Fibroblast of pulmonary artery (primary cell): ENCODE measurements around the gene ERP27.

Experiments used
- DNase-seq: peaks from one replicate; pipeline ENCODE4 v3.0.0-alpha.2; 2010; ENCODE audit warnings: low read depth
- H3K4me3 ChIP-seq: replicated peaks from 2 replicates; pipeline ENCODE4 v1.5.1; 2011; ENCODE audit warnings: low read depth, mild to moderate bottlenecking, control low read depth, low read length, moderate library complexity
- CTCF ChIP-seq: IDR thresholded peaks from 2 replicates; pipeline ENCODE4 v1.5.1; 2011; ENCODE audit warnings: mild to moderate bottlenecking, control low read depth, low read length, inconsistent platforms; ENCODE audit errors: missing control alignments

Gene ERP27

GRCh38 chr12:14950982-14951746, 12.8 kb upstream of the ERP27 start:
- no peak overlapping the region for H3K4me3 ChIP-seq
- TF ChIP-seq CTCF: no peak
- peak; percentile 67 for DNase-seq

GRCh38 chr12:14950421-14950820, 12.1 kb upstream of the ERP27 start:
- no peak for TF ChIP-seq CTCF
- no peak for DNase-seq
- no peak overlapping the region for H3K4me3 ChIP-seq

GRCh38 chr12:14949631-14950030, 11.3 kb upstream of the ERP27 start:
- no peak for TF ChIP-seq CTCF
- no peak for DNase-seq
- H3K4me3 ChIP-seq: no peak overlapping the region

DNA sequence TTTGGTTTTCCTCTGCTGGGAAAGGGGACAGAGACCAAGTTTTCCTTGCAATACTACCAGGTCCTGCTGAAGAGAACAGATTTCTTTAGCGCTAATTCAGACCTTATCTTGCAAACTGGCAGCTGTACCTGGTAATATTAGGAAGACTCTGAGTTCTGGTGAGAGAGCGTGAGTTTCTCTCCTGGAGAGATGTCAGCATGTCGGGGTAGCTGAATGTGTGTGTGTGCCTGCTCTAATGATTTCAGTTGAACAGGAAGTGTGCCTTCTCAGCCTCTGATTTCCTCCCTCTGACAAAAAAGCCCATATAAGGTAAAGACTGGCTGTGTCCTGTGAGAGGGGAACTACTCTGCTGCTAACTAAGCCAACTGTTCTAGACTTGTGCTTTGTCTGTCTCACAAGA, 10.3 kb upstream of the ERP27 start:
- TF ChIP-seq CTCF: no peak
- peak overlapping the region; percentile 25 for H3K4me3 ChIP-seq
- DNase-seq: peak; percentile 97

DNA sequence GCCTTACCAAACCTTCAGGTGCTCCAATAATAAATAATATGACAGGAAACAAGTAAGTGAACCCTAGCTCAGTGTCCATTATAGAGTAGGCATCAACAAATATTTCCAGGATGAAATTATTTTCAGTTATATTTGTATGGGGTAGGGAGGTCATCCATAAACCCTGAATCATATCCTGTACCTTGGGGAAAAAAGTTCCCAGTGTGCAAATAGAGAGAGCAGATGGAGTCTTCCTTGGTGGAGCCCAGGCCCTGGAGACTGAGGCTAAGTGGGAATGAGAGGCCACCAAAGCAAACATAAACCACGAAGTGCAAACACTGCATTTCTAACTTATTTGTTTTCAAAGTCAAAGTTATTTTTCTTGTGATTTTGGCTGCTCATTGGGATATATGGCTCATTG, 8.5 kb upstream of the ERP27 start:
- DNase-seq: no peak
- TF ChIP-seq CTCF: no peak
- H3K4me3 ChIP-seq: no peak overlapping the region

- no peak for TF ChIP-seq CTCF
- DNase-seq: peak; percentile 42
- H3K4me3 ChIP-seq: no peak overlapping the region
Measured at GRCh38 chr12:14946162-14946561, 7.8 kb upstream of the ERP27 start.
